T-helper 2 cell (primary cell): ENCODE measurements around the gene DLG4.

ENCODE experiments used
- DNase-seq, 5 experiments: peaks; one replicate each; pipeline versions ENCODE4 v3.0.0 to v3.0.0-alpha.2; 2012 to 2022

Gene DLG4

GRCh38 chr17:7229504-7229903, 9.9 kb upstream of the DLG4 start:
- DNase-seq: no peak

GRCh38 chr17:7228920-7229319, 9.3 kb upstream of the DLG4 start:
- DNase-seq: no peak

GRCh38 chr17:7226721-7227710, 7.4 kb upstream of the DLG4 start:
- no peak for DNase-seq

- DNase-seq: no peak
Observed at GRCh38 chr17:7225711-7226331, 6.2 kb upstream of the DLG4 start.

- no peak for DNase-seq
Observed at GRCh38 chr17:7224661-7225111, 5.0 kb upstream of the DLG4 start.

GRCh38 chr17:7224110-7224509, 4.5 kb upstream of the DLG4 start:
- DNase-seq: no peak

- no peak for DNase-seq
Observed at GRCh38 chr17:7223375-7223774, 3.7 kb upstream of the DLG4 start.

GRCh38 chr17:7222972-7223292, 3.3 kb upstream of the DLG4 start:
- no peak for DNase-seq

GRCh38 chr17:7222093-7222971, 2.7 kb upstream of the DLG4 start:
- DNase-seq: no peak

GRCh38 chr17:7221278-7222092, 1.8 kb upstream of the DLG4 start:
- DNase-seq: no peak

GRCh38 chr17:7220593-7221277, 1.1 kb upstream of the DLG4 start:
- DNase-seq: peak in 4 of 5 experiments; percentile 31 to 77 (median 41)

GRCh38 chr17:7219229-7219811, 316 bp downstream of the DLG4 start:
- no peak for DNase-seq

GRCh38 chr17:7218758-7219157, 878 bp downstream of the DLG4 start:
- DNase-seq: no peak

GRCh38 chr17:7218166-7218565, 1.5 kb downstream of the DLG4 start:
- no peak for DNase-seq

GRCh38 chr17:7217113-7217987, 2.3 kb downstream of the DLG4 start:
- DNase-seq: peak in 1 of 5 experiments; percentile 43

GRCh38 chr17:7216242-7217112, 3.2 kb downstream of the DLG4 start:
- no peak for DNase-seq

GRCh38 chr17:7215652-7216180, 3.9 kb downstream of the DLG4 start:
- DNase-seq: no peak

- no peak for DNase-seq
Observed at GRCh38 chr17:7215136-7215638, 4.4 kb downstream of the DLG4 start.
